CMK (cell line): ENCODE data around the gene LHFPL5.

ENCODE experiments used
- DNase-seq: peaks from one replicate; pipeline ENCODE4 v3.0.0-alpha.2; 2010; ENCODE audit warnings: low read depth

Gene LHFPL5

GRCh38 chr6:35794536-35795452 is 10.4 kb upstream of the LHFPL5 start:
- DNase-seq, result no peak

GRCh38 chr6:35795453-35796071 is 9.6 kb upstream of the LHFPL5 start:
- DNase-seq, result no peak

- no peak for DNase-seq
Measured at GRCh38 chr6:35796236-35796635, 8.9 kb upstream of the LHFPL5 start.

GRCh38 chr6:35797837-35798526 is 7.2 kb upstream of the LHFPL5 start:
- no peak for DNase-seq

- no peak for DNase-seq
Measured at GRCh38 chr6:35798706-35799105, 6.4 kb upstream of the LHFPL5 start.

- DNase-seq, result no peak
Measured at GRCh38 chr6:35801148-35801547, 4.0 kb upstream of the LHFPL5 start.

GRCh38 chr6:35808688-35809087 is 3.5 kb downstream of the LHFPL5 start:
- no peak for DNase-seq

- DNase-seq, result no peak
Measured at GRCh38 chr6:35809809-35810208, 4.7 kb downstream of the LHFPL5 start.

- DNase-seq, result no peak
Measured at GRCh38 chr6:35810971-35811698, 6.0 kb downstream of the LHFPL5 start.

- no peak for DNase-seq
Measured at GRCh38 chr6:35811699-35811995, 6.5 kb downstream of the LHFPL5 start.

- DNase-seq, result no peak
Measured at GRCh38 chr6:35817515-35817914, 12.4 kb downstream of the LHFPL5 start.

GRCh38 chr6:35823601-35824000 is 18.4 kb downstream of the LHFPL5 start:
- DNase-seq, result no peak

GRCh38 chr6:35824552-35825192 is 19.5 kb downstream of the LHFPL5 start:
- DNase-seq, result no peak

- DNase-seq, result no peak
Measured at GRCh38 chr6:35829306-35829705, 24.2 kb downstream of the LHFPL5 start.

GRCh38 chr6:35831257-35832007 is 26.3 kb downstream of the LHFPL5 start:
- DNase-seq, result no peak

GRCh38 chr6:35833536-35833935 is 28.4 kb downstream of the LHFPL5 start:
- DNase-seq, result no peak

GRCh38 chr6:35839019-35839418 is 33.9 kb downstream of the LHFPL5 start:
- no peak for DNase-seq

GRCh38 chr6:35842381-35842780 is 37.2 kb downstream of the LHFPL5 start:
- no peak for DNase-seq

- DNase-seq, result no peak
Measured at GRCh38 chr6:35844290-35844689, 39.1 kb downstream of the LHFPL5 start.

- DNase-seq, result no peak
Measured at GRCh38 chr6:35850208-35850607, 45.1 kb downstream of the LHFPL5 start.

- DNase-seq, result no peak
Measured at GRCh38 chr6:35852994-35853393, 47.8 kb downstream of the LHFPL5 start.
